ENCODE data around the gene OXTR. TPM values are rescaled to one million over a fixed set of nuclear protein-coding genes. Genes with fewer than 3 reads are reported as not detected.

Gene OXTR
- total RNA-seq, 1 donor from 2014 or later = 0.32 TPM

DNA sequence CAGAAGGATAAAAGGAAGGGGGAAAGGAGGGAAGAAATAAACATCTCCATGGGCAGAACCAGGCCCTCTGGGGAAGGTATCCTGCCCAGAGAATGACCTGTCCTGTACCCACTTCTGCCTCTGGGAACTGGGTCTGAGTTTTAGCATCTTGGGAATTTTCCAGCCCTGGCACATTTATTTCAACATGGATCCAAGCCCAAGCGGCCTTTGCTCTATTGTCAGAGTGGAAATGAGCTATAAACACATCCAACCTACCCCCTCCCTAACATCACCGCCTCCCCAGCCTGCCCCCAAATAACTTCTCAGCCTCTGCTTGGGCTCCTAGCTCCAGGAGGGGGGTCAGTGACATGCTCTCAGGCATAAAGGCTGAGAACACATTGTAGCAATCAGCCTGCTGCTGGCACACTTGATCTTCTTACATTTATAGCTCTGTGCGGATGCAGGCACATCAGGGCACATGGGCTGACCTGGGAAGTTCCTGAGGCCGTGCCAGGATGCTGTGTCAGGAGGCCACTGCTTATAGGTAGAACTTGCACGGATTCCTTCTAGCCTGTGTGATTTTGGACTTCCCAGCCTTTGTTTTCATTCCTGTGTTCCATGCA, 4.6 kb upstream of the OXTR start:
- no peak for DNase-seq (ENCODE audit: missing footprints)
- ATAC-seq = peak; percentile 43
- intact Hi-C loops (cut with DNase I) = no loop called here

DNA sequence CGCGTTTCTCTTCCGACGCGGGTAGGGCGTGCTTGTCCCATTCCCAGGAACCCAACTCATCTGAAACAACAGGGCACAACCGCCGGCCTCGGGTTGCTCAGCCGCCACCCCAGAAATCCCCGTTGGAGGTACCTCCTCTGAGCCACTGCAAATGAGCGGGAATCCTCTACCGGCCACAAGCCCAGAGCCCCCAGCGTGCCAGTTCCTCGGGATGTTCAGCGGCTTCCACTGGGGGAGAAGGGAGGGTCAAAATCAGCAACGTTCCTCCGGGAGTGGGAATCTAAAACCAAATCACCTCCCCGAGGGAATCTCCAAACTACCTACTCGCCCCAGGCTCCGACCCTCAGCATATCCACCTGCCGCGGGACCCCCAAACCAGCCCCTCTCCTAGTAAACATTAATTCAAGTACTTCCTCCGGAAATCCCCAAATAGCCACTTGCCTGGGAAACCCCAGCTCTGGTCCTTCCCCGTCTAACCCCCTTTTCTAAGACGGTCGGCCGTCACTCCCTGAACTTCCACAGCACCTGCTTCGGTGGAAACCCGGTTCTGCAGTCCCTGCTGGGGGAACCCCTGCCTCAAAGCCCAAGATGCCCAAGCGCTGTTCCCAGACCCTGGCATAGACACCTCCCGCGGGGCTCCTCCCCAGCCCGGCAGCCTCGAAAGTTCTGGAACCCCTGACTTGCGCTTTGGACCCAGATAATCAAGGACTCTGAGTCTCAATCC, 887 bp downstream of the OXTR start:
- intact Hi-C loops (cut with DNase I) = loop anchor here (2.0 to 10.0 kb wide), 2 partner anchors 106 to 166 kb away; no protein-coding TSS in a partner anchor
- ATAC-seq = peak; percentile 2

DNA sequence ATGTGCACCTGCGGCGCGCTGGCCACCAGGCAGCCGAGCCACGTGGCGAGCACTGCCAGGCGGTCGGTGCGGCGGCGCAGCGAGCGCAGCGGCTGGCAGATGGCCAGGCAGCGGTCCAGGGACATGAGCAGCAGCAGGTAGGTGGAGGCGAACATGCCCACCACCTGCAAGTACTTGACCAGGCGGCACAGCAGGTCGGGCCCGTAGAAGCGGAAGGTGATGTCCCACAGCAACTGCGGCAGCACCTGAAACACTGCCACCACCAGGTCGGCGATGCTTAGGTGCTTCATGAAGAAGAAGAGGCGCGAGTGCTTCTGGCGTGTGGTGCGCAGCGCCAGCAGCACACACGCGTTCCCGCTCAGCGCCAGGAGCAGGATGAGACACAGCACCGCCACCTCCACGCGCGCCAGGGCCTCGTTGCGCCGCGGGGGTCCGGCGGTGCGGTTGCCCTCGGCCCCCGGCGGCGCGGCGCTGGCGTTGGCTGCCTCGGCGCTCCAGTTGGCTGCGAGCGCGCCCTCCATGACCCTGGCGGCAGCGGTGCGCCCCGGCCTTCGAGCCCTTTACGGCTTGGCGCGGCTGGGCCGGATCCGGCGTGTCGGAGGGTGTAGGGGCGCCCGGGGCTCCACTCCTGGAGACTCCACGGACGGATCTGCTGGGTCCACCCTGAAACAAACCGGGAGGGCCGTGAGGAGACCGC, 1.6 kb downstream of the OXTR start:
- intact Hi-C loops (cut with DNase I) = loop anchor here (2.0 to 10.0 kb wide), 2 partner anchors 105 to 167 kb away; no protein-coding TSS in a partner anchor
- no peak for ATAC-seq
- DNase-seq (ENCODE audit: missing footprints) = no peak

More for the DNA sequence above, 887 bp downstream of the OXTR start:
- DNase-seq (ENCODE audit: missing footprints) = no peak

DNA sequence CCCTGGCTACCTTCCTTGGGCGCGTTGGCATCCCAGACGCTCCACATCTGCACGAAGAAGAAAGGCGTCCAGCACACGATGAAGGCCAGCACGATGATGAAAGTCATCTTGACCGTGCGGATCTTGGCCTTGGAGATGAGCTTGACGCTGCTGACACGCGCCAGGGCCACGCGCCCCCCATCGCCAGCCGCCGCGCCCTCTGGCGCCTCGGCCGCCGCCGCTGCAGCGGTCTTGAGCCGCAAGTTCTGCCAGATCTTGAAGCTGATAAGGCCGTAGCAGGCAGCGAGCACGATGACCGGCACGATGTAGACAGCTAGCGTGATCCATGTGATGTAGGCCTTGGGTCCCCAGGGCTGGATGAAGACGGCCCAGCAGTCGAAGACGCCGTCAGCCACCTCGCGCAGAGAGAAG, 2.2 kb downstream of the OXTR start:
- intact Hi-C loops (cut with DNase I) = loop anchor here (10.0 kb wide), 1 partner anchor 168 kb away; no protein-coding TSS in a partner anchor
- ATAC-seq (no peak), DNase-seq (ENCODE audit: missing footprints) (no peak)

DNA sequence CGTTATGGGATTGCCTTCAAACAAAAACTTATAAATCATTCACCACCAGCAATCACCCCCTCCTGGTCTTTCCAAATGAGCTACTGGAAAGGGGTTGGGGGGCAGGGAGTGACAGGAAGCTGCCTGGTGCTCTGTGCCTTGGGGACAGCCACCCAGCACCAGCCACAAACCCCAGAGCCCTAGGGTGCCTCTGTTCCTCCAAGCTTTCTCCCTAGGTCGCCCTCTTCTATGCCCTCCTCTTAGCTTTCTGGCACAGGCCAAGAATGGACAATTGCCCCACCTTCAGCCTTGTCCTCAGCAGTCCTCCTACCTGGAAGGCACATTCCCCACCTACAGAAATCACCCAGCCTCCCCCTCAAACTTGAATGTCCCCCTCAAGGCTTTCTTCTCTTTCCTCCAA, 3.3 kb downstream of the OXTR start:
- DNase-seq (ENCODE audit: missing footprints) (no peak), ATAC-seq (no peak)
- intact Hi-C loops (cut with DNase I) = loop anchor here (10.0 kb wide), 1 partner anchor 169 kb away; no protein-coding TSS in a partner anchor

DNA sequence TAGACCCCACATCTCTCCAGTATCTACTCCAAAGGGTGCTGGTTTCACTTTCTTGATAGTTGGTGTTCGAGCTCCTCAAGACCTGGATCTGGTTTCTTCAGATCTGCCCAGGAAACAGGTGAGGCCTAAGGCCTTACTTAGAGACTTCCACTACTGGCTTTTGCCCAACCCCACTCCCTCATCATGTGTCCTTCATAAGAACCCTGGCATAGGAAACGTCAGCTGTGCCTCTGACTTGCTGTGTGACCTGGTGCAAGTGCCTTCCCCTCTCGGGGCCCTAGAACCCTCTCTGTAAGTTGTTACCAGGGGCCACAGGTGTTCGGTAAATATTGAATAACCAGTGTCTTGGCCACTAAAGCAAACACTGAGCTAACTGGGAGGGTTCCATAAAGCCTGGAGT, 3.9 kb downstream of the OXTR start:
- ATAC-seq (no peak), DNase-seq (ENCODE audit: missing footprints) (no peak)
- intact Hi-C loops (cut with DNase I) = loop anchor here (10.0 kb wide), 1 partner anchor 169 kb away; no protein-coding TSS in a partner anchor

DNA sequence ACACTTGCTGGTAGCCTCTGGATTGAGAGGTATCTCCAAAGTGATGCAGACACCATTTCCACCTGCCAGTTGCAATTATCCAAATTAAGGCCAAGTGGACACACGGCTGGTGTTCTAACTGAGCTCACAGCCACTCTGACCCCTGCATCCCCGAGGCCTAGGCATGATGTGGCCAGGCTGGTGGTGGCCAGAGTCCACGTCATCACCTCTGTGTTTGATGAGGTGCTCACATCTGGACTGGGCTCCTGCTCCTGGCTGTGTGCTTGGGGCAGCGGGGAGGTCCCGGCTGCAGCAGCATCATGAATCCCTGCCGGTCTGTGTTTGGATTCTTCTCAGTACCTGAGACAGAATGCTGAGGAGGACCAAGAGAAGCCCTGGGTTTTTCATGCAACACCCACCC, 4.9 kb downstream of the OXTR start:
- no peak for DNase-seq (ENCODE audit: missing footprints)
- ATAC-seq = no peak
- intact Hi-C loops (cut with DNase I) = loop anchor here (10.0 kb wide), 1 partner anchor 170 kb away; no protein-coding TSS in a partner anchor

DNA sequence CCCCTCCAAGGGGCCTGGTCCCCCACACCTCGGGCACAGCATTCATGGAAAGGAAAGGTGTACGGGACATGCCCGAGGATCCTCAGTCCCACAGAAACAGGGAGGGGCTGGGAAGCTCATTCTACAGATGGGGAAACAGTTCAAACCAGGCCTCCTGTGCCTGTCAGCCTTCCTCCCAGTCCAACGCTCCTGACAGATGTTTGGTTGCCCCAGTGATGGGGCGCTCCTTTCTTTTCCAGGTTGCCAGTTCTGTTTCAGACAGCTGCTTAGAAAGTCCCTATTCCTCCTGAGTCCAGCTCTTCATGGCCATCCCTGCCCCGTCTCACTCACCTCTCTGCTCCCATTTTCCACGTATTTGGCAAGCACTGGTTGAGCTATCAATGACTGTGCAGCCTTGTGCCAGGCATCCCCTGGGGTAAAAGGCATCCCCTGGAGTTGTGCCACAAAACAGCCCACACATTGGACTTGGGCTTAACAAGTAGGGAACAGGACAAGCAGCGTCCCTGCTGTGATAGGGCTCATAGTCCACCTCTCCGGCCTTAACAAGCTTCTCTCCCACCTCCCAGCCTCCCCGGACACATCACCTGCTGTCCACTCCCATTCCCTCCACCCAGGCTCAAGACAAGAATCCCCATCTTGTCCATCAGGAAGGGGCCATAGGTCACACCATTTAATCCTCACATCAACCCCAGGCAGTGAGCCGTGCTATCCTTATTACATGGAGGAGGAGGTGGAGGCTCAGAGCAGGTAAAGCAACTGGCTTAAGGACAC, 6.6 kb downstream of the OXTR start:
- DNase-seq (ENCODE audit: missing footprints) (no peak), ATAC-seq (no peak)
- intact Hi-C loops (cut with DNase I) = loop anchor here (10.0 kb wide), 1 partner anchor 172 kb away; no protein-coding TSS in a partner anchor

DNA sequence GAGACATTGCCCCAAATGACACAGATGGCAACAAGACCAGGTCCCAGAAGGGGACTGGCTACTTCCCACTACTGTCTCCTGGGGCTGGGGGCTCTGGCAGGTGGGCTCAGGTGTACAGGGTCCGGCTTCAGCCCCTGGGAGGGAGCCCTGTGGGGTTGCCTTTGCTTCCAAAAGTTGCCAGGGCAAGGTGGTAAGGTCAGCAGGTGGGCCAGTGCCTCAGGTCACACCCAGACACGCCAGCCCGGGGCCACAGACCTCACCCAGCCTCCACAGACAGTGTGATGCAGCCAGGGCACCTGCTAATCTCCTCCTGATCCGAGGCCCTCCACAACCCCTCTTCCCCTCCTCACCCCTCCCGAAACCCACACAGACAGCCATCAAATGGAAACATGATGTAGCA, 7.5 kb downstream of the OXTR start:
- ATAC-seq = no peak
- no peak for DNase-seq (ENCODE audit: missing footprints)
- intact Hi-C loops (cut with DNase I) = loop anchor here (10.0 kb wide), 1 partner anchor 173 kb away; no protein-coding TSS in a partner anchor

DNA sequence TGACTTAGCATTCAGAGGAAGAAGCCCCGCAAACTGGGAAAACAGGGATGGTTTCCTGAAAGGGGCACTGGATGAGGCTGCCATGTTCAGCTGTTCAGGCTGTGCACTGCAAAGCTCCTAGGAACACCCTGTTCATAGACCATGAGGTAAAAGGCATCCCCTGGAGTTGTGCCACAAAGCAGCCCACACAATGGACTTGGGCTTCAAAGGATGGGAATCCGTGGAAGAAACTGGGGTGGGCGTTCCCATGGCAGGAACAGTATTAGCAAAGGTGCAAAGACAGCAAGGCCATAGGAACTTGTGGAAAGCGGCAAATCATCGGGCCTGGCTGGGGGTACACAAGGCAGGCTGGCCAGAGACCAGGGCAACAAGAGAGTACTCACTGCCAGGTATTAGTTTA, 8.9 kb downstream of the OXTR start:
- DNase-seq (ENCODE audit: missing footprints) (no peak), ATAC-seq (no peak)
- intact Hi-C loops (cut with DNase I) = loop anchor here (10.0 kb wide), 1 partner anchor 174 kb away; no protein-coding TSS in a partner anchor

DNA sequence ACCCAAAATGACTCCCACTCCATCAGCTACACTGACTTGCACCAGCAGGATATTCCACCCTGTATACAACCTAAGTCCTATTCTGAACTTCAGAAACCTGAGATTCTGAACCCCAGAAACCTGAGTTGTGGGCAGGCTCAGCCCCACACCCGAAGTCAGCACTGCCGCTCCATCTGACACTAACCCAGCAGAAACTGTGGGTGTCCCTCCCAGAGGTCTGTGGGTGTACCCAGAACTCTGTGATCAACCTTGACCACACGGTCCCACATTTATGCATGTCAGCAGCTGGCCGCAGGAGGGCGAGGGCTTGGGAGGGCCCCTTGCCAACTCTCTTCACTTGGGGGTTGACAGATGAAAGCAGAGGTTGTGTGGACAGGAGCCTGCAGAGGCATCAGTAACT, 9.3 kb downstream of the OXTR start:
- ATAC-seq (no peak), DNase-seq (ENCODE audit: missing footprints) (no peak)
- intact Hi-C loops (cut with DNase I) = loop anchor here (10.0 kb wide), 1 partner anchor 175 kb away; no protein-coding TSS in a partner anchor

DNA sequence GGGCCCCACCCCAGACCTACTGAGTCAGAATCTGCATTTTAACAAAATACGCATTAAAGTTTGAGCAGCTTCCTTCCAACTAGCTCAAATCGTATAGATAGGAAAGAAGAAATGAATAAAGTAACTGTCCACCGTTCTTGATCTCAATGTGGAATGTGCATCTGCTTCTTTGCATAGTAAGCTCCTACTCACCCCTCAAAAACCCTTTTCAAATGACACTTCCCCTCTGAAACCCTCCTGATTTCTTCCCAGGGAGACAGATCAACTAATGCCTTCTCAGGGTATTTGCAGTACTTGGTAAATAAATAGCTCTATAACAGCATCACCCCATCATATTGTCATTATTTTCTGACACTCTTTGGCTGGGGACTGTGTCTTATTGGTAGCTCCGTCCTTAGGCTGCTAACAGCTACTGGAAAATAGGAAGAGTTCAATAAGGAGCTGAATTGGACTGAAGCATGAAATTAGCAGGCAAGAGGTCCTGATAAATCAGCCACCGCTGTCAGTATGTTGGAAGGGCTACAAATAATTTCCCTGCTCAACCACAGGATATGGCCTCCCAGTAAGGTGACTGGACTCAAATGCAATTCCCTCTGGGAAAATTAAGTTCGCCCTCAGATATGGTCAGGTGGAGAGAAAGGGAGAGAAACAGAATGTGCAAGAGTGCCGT, 10.2 kb downstream of the OXTR start:
- no peak for ATAC-seq
- no peak for DNase-seq (ENCODE audit: missing footprints)
- intact Hi-C loops (cut with DNase I) = no loop called here

DNA sequence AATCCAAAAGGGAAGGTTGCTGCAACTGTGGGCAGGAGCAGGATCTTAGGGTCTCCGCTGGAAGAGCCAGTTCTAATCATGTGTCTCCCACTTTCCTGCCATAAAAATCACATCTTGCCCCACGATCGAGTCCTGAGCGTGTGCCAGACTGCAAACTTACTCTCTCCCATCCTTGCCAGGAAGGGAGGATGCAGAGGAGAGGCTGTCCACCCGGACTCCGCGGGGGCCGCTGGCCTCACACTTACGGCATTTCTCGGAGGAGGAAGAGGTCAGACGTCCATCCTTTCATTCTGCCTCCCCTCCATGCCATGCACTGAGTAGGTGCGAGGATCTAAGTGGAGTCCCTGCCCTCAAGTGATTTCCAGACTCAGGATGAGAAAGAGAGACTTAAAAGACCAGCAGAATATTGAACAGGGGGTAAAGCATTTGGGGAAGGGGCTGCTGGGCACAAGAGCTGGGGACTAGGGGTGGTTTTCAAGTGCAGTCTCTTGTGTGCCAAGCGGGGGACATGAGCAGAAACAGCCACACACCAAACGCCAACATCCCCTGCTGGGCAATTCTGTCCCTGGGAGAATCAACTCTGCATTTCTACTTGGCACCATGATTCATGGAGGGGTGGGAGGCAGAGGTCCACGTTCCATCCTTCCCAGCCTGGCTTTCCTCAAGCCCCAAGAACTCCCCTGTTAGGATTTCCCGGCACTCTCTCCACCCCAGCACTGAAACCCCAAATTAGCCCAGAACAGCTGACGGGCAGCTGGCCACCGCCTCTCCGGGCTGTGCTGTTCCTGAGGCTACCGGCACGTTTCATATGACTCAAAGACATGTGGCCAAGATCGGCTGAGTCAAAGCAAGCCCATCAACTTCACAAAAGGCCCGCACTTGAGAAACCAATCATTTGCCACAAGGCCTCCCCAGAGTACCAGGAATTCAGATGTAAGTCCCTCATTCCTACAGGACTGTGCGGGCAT, 11.6 kb downstream of the OXTR start:
- DNase-seq (ENCODE audit: missing footprints) (no peak), ATAC-seq (no peak)
- intact Hi-C loops (cut with DNase I) = no loop called here

DNA sequence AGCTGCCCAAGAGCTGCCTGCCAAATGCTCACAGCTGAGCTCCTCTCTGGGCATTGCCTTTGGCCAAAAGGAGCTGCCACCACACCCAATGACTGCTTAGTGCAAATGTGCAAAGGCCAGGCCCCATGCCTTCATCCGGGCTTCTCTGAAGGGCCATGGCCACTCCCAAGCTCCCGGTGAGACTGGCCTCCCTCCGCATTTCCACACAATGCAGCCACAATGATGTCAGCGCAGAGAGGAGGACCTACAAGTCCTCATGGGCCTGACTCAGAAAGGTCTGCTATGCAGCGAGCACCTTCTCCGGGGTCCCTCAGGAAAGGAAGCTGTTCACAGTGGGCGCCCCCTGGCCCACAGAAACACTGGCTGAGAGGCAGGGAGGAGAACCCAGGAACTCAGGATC, 12.7 kb downstream of the OXTR start:
- no peak for DNase-seq (ENCODE audit: missing footprints)
- ATAC-seq = no peak
- intact Hi-C loops (cut with DNase I) = no loop called here

DNA sequence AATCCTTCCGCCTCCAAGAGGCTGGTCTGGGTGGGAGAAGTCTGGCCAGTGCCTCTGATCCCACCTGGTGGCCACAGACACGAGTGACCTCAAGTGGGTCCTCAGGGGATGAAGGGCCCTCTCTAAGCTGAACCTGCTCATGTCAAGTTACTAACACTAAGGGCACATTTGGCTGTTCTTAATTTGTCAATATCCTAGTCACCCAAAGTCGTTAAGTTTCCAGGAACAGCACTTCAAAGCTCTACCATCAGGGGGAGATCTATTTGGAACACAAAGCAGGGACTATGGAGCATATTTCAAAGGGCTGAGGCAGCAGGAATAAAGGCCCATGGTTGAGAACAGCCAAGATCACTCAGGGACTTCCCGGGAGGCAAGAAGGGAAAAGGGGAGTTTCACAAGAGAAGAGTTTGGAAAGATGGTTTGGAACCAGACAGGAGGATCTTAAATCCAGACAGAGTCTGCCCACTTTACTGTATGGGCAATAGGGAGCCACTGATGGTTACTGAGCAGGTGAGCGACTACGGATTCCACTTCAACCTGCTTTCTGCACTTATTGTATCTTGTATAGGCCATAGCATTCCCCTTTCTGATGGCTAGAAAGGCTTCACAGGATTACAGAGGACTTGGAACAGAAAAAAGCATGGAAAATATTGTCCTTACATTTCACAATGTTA, 13.7 kb downstream of the OXTR start:
- intact Hi-C loops (cut with DNase I) = no loop called here
- ATAC-seq (no peak), DNase-seq (ENCODE audit: missing footprints) (no peak)

DNA sequence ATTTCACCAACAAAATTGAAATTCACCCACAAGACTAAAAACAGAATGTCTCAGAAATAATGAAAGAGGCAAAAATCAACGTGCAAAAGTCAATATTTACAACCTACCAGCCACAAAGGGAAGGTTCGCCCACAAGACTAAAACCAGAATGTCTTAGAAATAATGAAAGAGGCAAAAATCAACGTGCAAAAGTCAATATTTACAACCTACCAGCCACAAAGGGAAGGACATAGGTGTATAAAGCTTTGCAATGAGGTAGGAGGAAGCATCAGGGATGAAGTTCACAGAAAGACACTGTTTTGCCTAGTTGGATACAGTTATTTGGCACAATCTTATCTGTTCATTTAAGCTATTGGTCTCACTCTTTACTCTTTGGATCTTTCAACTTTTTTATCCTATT, 14.3 kb downstream of the OXTR start:
- intact Hi-C loops (cut with DNase I) = no loop called here
- no peak for ATAC-seq

DNA sequence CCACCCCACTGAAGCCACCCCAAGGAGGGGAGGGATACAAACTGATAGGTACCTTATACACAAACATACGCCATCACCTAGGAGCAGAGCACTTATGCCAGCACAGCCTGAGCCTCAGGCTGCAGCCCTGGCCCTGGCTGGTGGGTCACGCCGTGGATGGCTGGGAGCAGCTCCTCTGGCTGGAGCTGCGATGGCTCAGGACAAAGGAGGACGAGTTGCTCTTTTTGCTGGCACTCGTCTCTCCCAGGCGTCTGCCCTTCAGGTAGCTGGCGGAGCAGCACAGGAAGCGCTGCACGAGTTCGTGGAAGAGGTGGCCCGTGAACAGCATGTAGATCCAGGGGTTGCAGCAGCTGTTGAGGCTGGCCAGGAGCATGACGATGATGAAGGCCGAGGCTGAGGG, 16.6 kb downstream of the OXTR start:
- intact Hi-C loops (cut with DNase I) = no loop called here
- no peak for ATAC-seq
- no peak for DNase-seq (ENCODE audit: missing footprints)

More for the DNA sequence above, 14.3 kb downstream of the OXTR start:
- no peak for DNase-seq (ENCODE audit: missing footprints)

Measured in Right ventricle myocardium inferior (tissue), 1 donor.